Left colon (tissue), 2 donors: Measurements from ENCODE around the gene PCDHA12. TPM values are rescaled to one million over a fixed set of nuclear protein-coding genes. Genes with fewer than 3 reads are reported as not detected.

Experiments
- ATAC-seq: fragments of 200-7000 bp; cut with Tn5 transposase; one replicate; pipeline ENCODE4 v1.9.1; 2020; ENCODE audit warnings: mild to moderate bottlenecking, moderate library complexity
- DNase-seq, 2 donors: peaks; one replicate each; pipeline ENCODE4 v3.0.0-alpha.2; 2020
- intact Hi-C, 2 donors: fragments of 100-400 bp; cut with DNase I in 1 of 2; cut with micrococcal nuclease in 1 of 2; formaldehyde crosslinking; loops; one replicate each; pipeline versions ENCODE4 v1.11.2 to v1.14.0; 2022; cut with DNase I, micrococcal nuclease
- total RNA-seq, 2 donors: library from RNA; stranded (reverse); fragmentation: NEBNext Ultra II Directional; extraction: Animal tissue kit (Norgen Biotek cat#: 25700); gene quantifications; one replicate each; pipeline ENCODE4 v1.2.1, GENCODE V29; 2021
- donor health status: DM: no; HTN: no; CAD: no.
- donor health status: DM: yes; HTN: yes; CAD: no.

PCDHA12 gene
- total RNA-seq, 2 donors from 2014 or later: 0.08 to 0.18 TPM

DNA sequence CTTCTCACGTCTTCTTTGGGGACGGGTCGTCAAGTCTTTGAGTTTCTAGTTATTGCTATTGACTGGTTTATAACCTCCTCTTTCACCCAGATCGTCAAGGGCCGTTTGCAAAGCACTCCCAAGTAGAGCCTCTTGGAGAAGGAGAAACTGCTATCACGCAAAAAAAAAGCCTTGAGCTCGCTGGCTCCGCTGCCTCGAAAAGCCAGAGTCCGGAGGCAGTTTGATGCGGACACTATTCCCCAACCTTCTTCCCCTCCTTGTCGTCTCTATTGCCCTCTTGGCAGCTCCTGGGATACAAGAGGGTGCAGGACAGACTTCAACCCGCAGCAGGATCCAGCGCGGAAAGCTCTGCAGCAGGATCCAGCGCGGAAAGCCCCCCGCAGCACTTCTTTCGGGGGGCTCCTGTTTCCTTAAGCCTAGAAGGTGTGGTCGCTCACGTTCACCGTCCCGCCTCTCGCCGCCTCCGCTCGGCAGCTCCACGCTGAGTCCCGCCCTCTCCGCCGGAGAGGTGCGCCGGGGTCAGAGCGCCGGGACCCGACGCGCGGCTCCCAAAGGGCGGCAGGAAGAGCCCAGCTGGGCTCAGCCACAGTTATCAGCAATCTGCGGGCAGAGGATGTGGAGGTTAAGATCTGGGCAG lies 50.8 kb downstream of the PCDHA12 start, which contains the start of gene PCDHAC1:
Gene PCDHAC1, plus strand, starts transcription at position 494 of the 637 bp plus-strand sequence. CDS start 594 bp downstream, outside the sequence.
- intact Hi-C loops: loop anchor here in 1 of 2 donors (10.0 kb wide), 1 partner anchor 541 kb away; no protein-coding TSS in a partner anchor
- DNase-seq: no peak
- ATAC-seq: peak; percentile 62

- peak; percentile 76 for ATAC-seq
- peak; percentile 40 to 49 for DNase-seq
- intact Hi-C loops: loop anchor here in 1 of 2 donors (10.0 kb wide), 1 partner anchor 542 kb away; no protein-coding TSS in a partner anchor
These were observed 51.5 kb downstream of the PCDHA12 start for GRCh38 chr5:140926443-140927227.

- no peak for ATAC-seq
- intact Hi-C loops: loop anchor here in 1 of 2 donors (10.0 kb wide), 1 partner anchor 542 kb away; no protein-coding TSS in a partner anchor
These were observed 52.1 kb downstream of the PCDHA12 start for GRCh38 chr5:140927228-140927573.

More at GRCh38 chr5:140927228-140927573, 52.1 kb downstream of the PCDHA12 start:
- DNase-seq: no peak

Other genes with a start within 250 kb of the PCDHA12 start
- 10 to 100 TPM; 35.5 to 65.7 TPM for gene CD14, start 242.1 kb upstream of the PCDHA12 start, total RNA-seq
- gene TMCO6, start 235.9 kb upstream of the PCDHA12 start, total RNA-seq: 10 to 100 TPM; 11.4 to 16.1 TPM
- 10 to 100 TPM; 88.1 to 89.3 TPM for gene NDUFA2, start 227.7 kb upstream of the PCDHA12 start, total RNA-seq
- gene IK, start 227.5 kb upstream of the PCDHA12 start, total RNA-seq: 10 to 100 TPM; 60.4 to 77.4 TPM
- gene WDR55, start 210.4 kb upstream of the PCDHA12 start, total RNA-seq: 10 to 100 TPM; 38.2 to 46.3 TPM
- 1 to 10 TPM in 1 of 2 donors, under 1 TPM in 1; 0.78 to 1.0 TPM for gene DND1, start 201.7 kb upstream of the PCDHA12 start, total RNA-seq
- 10 to 100 TPM; 48.6 to 53.7 TPM for gene HARS1, start 183.9 kb upstream of the PCDHA12 start, total RNA-seq
- 10 to 100 TPM; 37.6 to 38.9 TPM for gene HARS2, start 183.9 kb upstream of the PCDHA12 start, total RNA-seq
- gene ZMAT2, start 174.9 kb upstream of the PCDHA12 start, total RNA-seq: 10 to 100 TPM; 41.4 to 49.9 TPM
- not detected for gene PCDHA1, start 89.2 kb upstream of the PCDHA12 start, total RNA-seq
- gene PCDHA2, start 80.5 kb upstream of the PCDHA12 start, total RNA-seq: not detected
- under 1 TPM; 0.06 to 0.28 TPM for gene PCDHA3, start 74.3 kb upstream of the PCDHA12 start, total RNA-seq
- 1 to 10 TPM in 1 of 2 donors, under 1 TPM in 1; 0.39 to 1.1 TPM for gene PCDHA4, start 68.2 kb upstream of the PCDHA12 start, total RNA-seq
- gene PCDHA5, start 53.7 kb upstream of the PCDHA12 start, total RNA-seq: under 1 TPM; 0.06 to 0.09 TPM
- gene PCDHA6, start 47.3 kb upstream of the PCDHA12 start, total RNA-seq: under 1 TPM; 0.22 to 0.31 TPM
- under 1 TPM; 0.17 to 0.27 TPM for gene PCDHA7, start 41.0 kb upstream of the PCDHA12 start, total RNA-seq
- not detected for gene PCDHA8, start 34.1 kb upstream of the PCDHA12 start, total RNA-seq
- under 1 TPM; 0.08 to 0.15 TPM for gene PCDHA9, start 26.9 kb upstream of the PCDHA12 start, total RNA-seq
- under 1 TPM; 0.20 to 0.24 TPM for gene PCDHA10, start 19.4 kb upstream of the PCDHA12 start, total RNA-seq
- under 1 TPM; 0.08 to 0.09 TPM for gene PCDHA11, start 6.4 kb upstream of the PCDHA12 start, total RNA-seq
- under 1 TPM in 1 of 2 donors, not detected in 1; 0.12 TPM for gene PCDHA13, start 6.8 kb downstream of the PCDHA12 start, total RNA-seq
- under 1 TPM; 0.15 to 0.28 TPM for gene PCDHAC1, start 51.0 kb downstream of the PCDHA12 start, total RNA-seq
- under 1 TPM; 0.47 to 0.58 TPM for gene PCDHAC2, start 91.2 kb downstream of the PCDHA12 start, total RNA-seq
- gene PCDHB1, start 176.1 kb downstream of the PCDHA12 start, total RNA-seq: not detected
- 1 to 10 TPM; 1.1 to 1.2 TPM for gene PCDHB2, start 219.3 kb downstream of the PCDHA12 start, total RNA-seq
- 1 to 10 TPM in 1 of 2 donors, under 1 TPM in 1; 0.73 to 1.4 TPM for gene PCDHB3, start 225.2 kb downstream of the PCDHA12 start, total RNA-seq
- gene PCDHB4, start 246.5 kb downstream of the PCDHA12 start, total RNA-seq: under 1 TPM; 0.46 to 0.81 TPM